Cardiac septum (tissue), 1 donor: ENCODE results near the gene FRG2B. TPM values are rescaled to one million over a fixed set of nuclear protein-coding genes. Genes with fewer than 3 reads are reported as not detected.
"Not testable (repeated sequence)": the region's sequence is repeated elsewhere in the genome, so short reads cannot be mapped to it uniquely, and the experiment has no call there.

Experiments used
- DNase-seq: peaks from one replicate; pipeline ENCODE4 v3.0.0-alpha.2; 2020; ENCODE audit warnings: low spot score
- intact Hi-C: fragments of 100-400 bp; cut with DNase I; formaldehyde crosslinking; loops from one replicate; pipeline ENCODE4 v1.14.0; 2022
- long read RNA-seq: library from polyadenylated mRNA; unstranded; transcript quantifications from one replicate; pipeline ENCODE4 v2.0.0, GENCODE V29; 2021
- total RNA-seq: library from RNA; stranded (reverse); fragmentation: NEBNext Ultra II Directional; extraction: Animal tissue kit (Norgen Biotek cat#: 25700); gene quantifications from one replicate; pipeline ENCODE4 v1.2.1, GENCODE V29; 2021
- donor health status: DM: no; HTN: no; CAD: no.

Gene FRG2B
- not detected for total RNA-seq
- long read RNA-seq = 0 reads

GRCh38 chr10:133626695-133627094 is at the start of gene FRG2B:
FRG2B (minus strand) TSS chr10:133626795; CDS start chr10:133626742, 53 bp downstream.
- intact Hi-C loops, DNase-seq: not testable (repeated sequence)

GRCh38 chr10:133667446-133667845 is 40.9 kb upstream of the FRG2B start:
- DNase-seq, intact Hi-C loops: not testable (repeated sequence)

- intact Hi-C loops, DNase-seq: not testable (repeated sequence)
These were observed 37.1 kb upstream of the FRG2B start for GRCh38 chr10:133663544-133664160.

GRCh38 chr10:133661122-133661521 is 34.5 kb upstream of the FRG2B start:
- DNase-seq, intact Hi-C loops: not testable (repeated sequence)

GRCh38 chr10:133660516-133660915 is 33.9 kb upstream of the FRG2B start:
- intact Hi-C loops, DNase-seq: not testable (repeated sequence)

GRCh38 chr10:133657276-133657675 is 30.7 kb upstream of the FRG2B start:
- DNase-seq, intact Hi-C loops: not testable (repeated sequence)

GRCh38 chr10:133648872-133649455 is 22.4 kb upstream of the FRG2B start:
- intact Hi-C loops, DNase-seq: not testable (repeated sequence)

GRCh38 chr10:133647075-133647748 is 20.6 kb upstream of the FRG2B start:
- intact Hi-C loops, DNase-seq: not testable (repeated sequence)

- intact Hi-C loops = not testable (repeated sequence)
These were observed 11.2 kb upstream of the FRG2B start for GRCh38 chr10:133637846-133638235.

GRCh38 chr10:133637202-133637845 is 10.7 kb upstream of the FRG2B start:
- DNase-seq, intact Hi-C loops: not testable (repeated sequence)

More at GRCh38 chr10:133637846-133638235, 11.2 kb upstream of the FRG2B start:
- not testable (repeated sequence) for DNase-seq

GRCh38 chr10:133630723-133631249 is 4.2 kb upstream of the FRG2B start:
- intact Hi-C loops, DNase-seq: not testable (repeated sequence)

- intact Hi-C loops, DNase-seq: not testable (repeated sequence)
These were observed 4.1 kb downstream of the FRG2B start for GRCh38 chr10:133622544-133622943.

GRCh38 chr10:133618851-133619250 is 7.7 kb downstream of the FRG2B start:
- no peak for DNase-seq
- intact Hi-C loops = no loop called here

- intact Hi-C loops = no loop called here
- no peak for DNase-seq
These were observed 9.4 kb downstream of the FRG2B start for GRCh38 chr10:133617196-133617595.

GRCh38 chr10:133616371-133617130 is 10.0 kb downstream of the FRG2B start:
- intact Hi-C loops = no loop called here

GRCh38 chr10:133614830-133615580 is 11.6 kb downstream of the FRG2B start:
- intact Hi-C loops = no loop called here
- DNase-seq = no peak

More at GRCh38 chr10:133616371-133617130, 10.0 kb downstream of the FRG2B start:
- DNase-seq = no peak

- intact Hi-C loops = no loop called here
- no peak for DNase-seq
These were observed 12.9 kb downstream of the FRG2B start for GRCh38 chr10:133613699-133614098.

- intact Hi-C loops = no loop called here
- no peak for DNase-seq
These were observed 15.5 kb downstream of the FRG2B start for GRCh38 chr10:133611079-133611478.
